IMR-90 (cell line): Measurements from ENCODE around the gene CPEB1. TPM values are rescaled to one million over a fixed set of nuclear protein-coding genes. Genes with fewer than 3 reads are reported as not detected.

Experiments
- ATAC-seq: fragments of 200-7000 bp; cut with Tn5 transposase; 2 replicates; pipeline ENCODE4 v1.9.1; 2020; ENCODE audit warnings: low read depth, mild to moderate bottlenecking, moderate library complexity
- BruUV-seq: library from RNA; stranded (reverse); fragments of 400-500 nt; replicated peaks from 2 replicates; lab custom pipeline; 2021; lab: Mats Ljungman, UMichigan
- CTCF ChIA-PET: fragments of 300-600 bp; formaldehyde crosslinking; extraction: SDS; loops from one replicate; lab custom pipeline; 2021; ENCODE audit warnings: antibody characterized with exemption; lab: Yijun Ruan, JAX
- POLR2A ChIA-PET: fragments of 300-600 bp; sonication (Branson Sonifier 250); formaldehyde crosslinking; loops from one replicate; lab custom pipeline; 2022; ENCODE audit warnings: antibody characterized with exemption; ENCODE audit not compliant: unreplicated experiment; lab: Charles Lee
- DNase-seq: peaks from one replicate; pipeline ENCODE4 v3.0.0; 2013
- H2AFZ ChIP-seq: replicated peaks from 2 replicates; pipeline ENCODE3; 2013; ENCODE audit warnings: low read length, mild to moderate bottlenecking; ENCODE audit not compliant: poor library complexity
- H2AK5ac ChIP-seq: 2 replicates; pipeline ENCODE4 v1.6.1; 2013; ENCODE audit warnings: low read depth, low read length, inconsistent platforms
- H2AK9ac ChIP-seq: replicated peaks from 2 replicates; pipeline ENCODE3; 2013; ENCODE audit warnings: mild to moderate bottlenecking, low read depth, low read length, moderate library complexity; ENCODE audit not compliant: poor library complexity
- H2BK120ac ChIP-seq: 2 replicates; pipeline ENCODE4 v1.6.1; 2013; ENCODE audit warnings: low read depth, low read length, inconsistent platforms
- H2BK15ac ChIP-seq: 3 replicates; pipeline ENCODE4 v1.6.1; 2013; ENCODE audit warnings: low read depth, low read length, inconsistent platforms
- H2BK20ac ChIP-seq: 2 replicates; pipeline ENCODE4 v1.6.1; 2013; ENCODE audit warnings: low read depth, mild to moderate bottlenecking, inconsistent platforms, low read length, moderate library complexity
- H2BK5ac ChIP-seq: 2 replicates; pipeline ENCODE4 v1.6.1; 2013; ENCODE audit warnings: mild to moderate bottlenecking, low read depth, low read length, inconsistent platforms; ENCODE audit not compliant: poor library complexity, severe bottlenecking
- H3K14ac ChIP-seq: replicated peaks from 2 replicates; pipeline ENCODE4 v1.6.1; 2013; ENCODE audit warnings: low read depth, low read length, inconsistent platforms
- H3K18ac ChIP-seq: 2 replicates; pipeline ENCODE4 v1.6.1; 2013; ENCODE audit warnings: low read depth, low read length, control low read depth
- H3K23ac ChIP-seq: 2 replicates; pipeline ENCODE4 v1.6.1; 2013; ENCODE audit warnings: low read depth, low read length, inconsistent platforms
- H3K27ac ChIP-seq: 2 replicates; pipeline ENCODE4 v1.5.1; 2013; ENCODE audit warnings: mild to moderate bottlenecking, control low read depth, low read length; ENCODE audit not compliant: insufficient read depth
- H3K27me3 ChIP-seq: 2 replicates; pipeline ENCODE4 v1.6.1; 2013; ENCODE audit warnings: low read length; ENCODE audit not compliant: control insufficient read depth, insufficient read depth
- H3K36me3 ChIP-seq: 2 replicates; pipeline ENCODE4 v1.6.1; 2013; ENCODE audit warnings: low read length, mixed read lengths; ENCODE audit not compliant: control insufficient read depth, insufficient read depth
- H3K4ac ChIP-seq: 2 replicates; pipeline ENCODE4 v1.6.1; 2013; ENCODE audit warnings: low read depth, low read length, inconsistent platforms
- H3K4me1 ChIP-seq: 2 replicates; pipeline ENCODE4 v1.6.1; 2013; ENCODE audit warnings: low read length, mixed read lengths; ENCODE audit not compliant: control insufficient read depth, insufficient read depth
- H3K4me2 ChIP-seq: 2 replicates; pipeline ENCODE4 v1.6.1; 2013; ENCODE audit warnings: low read depth, mild to moderate bottlenecking, control low read depth, low read length, moderate library complexity
- H3K4me3 ChIP-seq: 2 replicates; pipeline ENCODE4 v1.5.1; 2013; ENCODE audit warnings: low read depth, mild to moderate bottlenecking, control low read depth, low read length, moderate library complexity; ENCODE audit not compliant: insufficient read depth
- H3K56ac ChIP-seq: 2 replicates; pipeline ENCODE4 v1.6.1; 2013; ENCODE audit warnings: low read length, inconsistent platforms; ENCODE audit not compliant: insufficient read depth; ENCODE audit errors: extremely low read depth
- H3K79me1 ChIP-seq, 2 experiments: 2 replicates each; pipeline ENCODE4 v1.6.1; 2013; ENCODE audit warnings: low read length in 2 of 2, inconsistent platforms in 1 of 2, low read depth in 1 of 2
- H3K9ac ChIP-seq: 2 replicates; pipeline ENCODE4 v1.6.1; 2013; ENCODE audit warnings: low read depth, low read length, control low read depth
- H3K9me1 ChIP-seq: 2 replicates; pipeline ENCODE4 v1.6.1; 2013; ENCODE audit warnings: low read length, inconsistent platforms; ENCODE audit not compliant: insufficient read depth
- H3K9me3 ChIP-seq: 2 replicates; pipeline ENCODE4 v1.6.1; 2013; ENCODE audit warnings: low read length; ENCODE audit not compliant: control insufficient read depth, insufficient read depth
- H4K20me1 ChIP-seq: 2 replicates; pipeline ENCODE4 v1.6.1; 2013; ENCODE audit warnings: low read length, inconsistent platforms; ENCODE audit not compliant: insufficient read depth
- H4K5ac ChIP-seq: 2 replicates; pipeline ENCODE4 v1.6.1; 2013; ENCODE audit warnings: mild to moderate bottlenecking, low read depth, low read length, control low read depth
- H4K8ac ChIP-seq, 2 experiments: 2 replicates each; pipeline ENCODE4 v1.6.1; 2013; ENCODE audit warnings: low read depth in 2 of 2, low read length in 2 of 2, control low read depth in 1 of 2, inconsistent platforms in 1 of 2
- H4K91ac ChIP-seq: 2 replicates; pipeline ENCODE4 v1.6.1; 2013; ENCODE audit warnings: low read depth, low read length, inconsistent platforms; ENCODE audit not compliant: insufficient read depth
- CTCF ChIP-seq: conservative IDR thresholded peaks from 2 replicates; pipeline ENCODE4 v1.5.1; 2012; ENCODE audit warnings: mild to moderate bottlenecking, low read depth, low read length, improper control_type of control experiment
- ELK1 ChIP-seq: fragments of 150-350 bp; IDR thresholded peaks from 2 replicates; pipeline ENCODE4 v1.6.1; 2016; ENCODE audit warnings: low read depth, mild to moderate bottlenecking, low read length, moderate library complexity, borderline replicate concordance
- RAD21 ChIP-seq: IDR thresholded peaks from 2 replicates; pipeline ENCODE4 v1.6.1; 2012; ENCODE audit warnings: low read length, improper control_type of control experiment
- WGBS, 2 experiments: methylation state at CpG; one replicate each; pipeline versions ENCODE4 v1.1.5 to v1.1.7; 2013; ENCODE audit warnings: missing lambda C conversion rate in 2 of 2; ENCODE audit not compliant: insufficient read length in 1 of 2; ENCODE audit errors: extremely low coverage in 2 of 2; 5-methylcytosine and 5-hydroxymethylcytosine counted together
- dilution Hi-C: fragments of 300-500 bp; cut with HindIII; formaldehyde crosslinking; loops from one replicate; pipeline ENCODE4 v1.14.3; 2018; ENCODE audit warnings: low sequenced_read_pairs; ENCODE audit not compliant: unreplicated experiment
- in situ Hi-C: fragments of 300-500 bp; cut with MboI; formaldehyde crosslinking; loops from 3 replicates; pipeline ENCODE4 v1.14.3; 2019; ENCODE audit warnings: low sequenced_read_pairs, inconsistent platforms, mixed read lengths
- intact Hi-C: fragments of 100-400 bp; cut with micrococcal nuclease; formaldehyde crosslinking; loops from 2 replicates; pipeline ENCODE4 v1.10.0; 2022
- polyA plus RNA-seq, 3 experiments: library from polyadenylated mRNA; depleted of rRNA; stranded (reverse); fragments of >200 nt; gene quantifications; 2 replicates each; pipeline ENCODE4 v1.2.3, GENCODE V29; 2012; ENCODE audit warnings: low replicate concordance in 1 of 3
- total RNA-seq: library from RNA; depleted of rRNA; stranded (reverse); fragments of >200 nt; gene quantifications from 2 replicates; pipeline ENCODE4 v1.2.3, GENCODE V29; 2012

Gene CPEB1
- total and polyA plus RNA-seq, 2 of the 4 experiments (the other 2 are of a cell fraction) = 8.9 to 12.5 TPM

- H2BK15ac ChIP-seq = no peak overlapping the region
- peak overlapping the region; percentile 74 for H3K4me2 ChIP-seq
- peaks cover 12% of the 10 kb centered on the region for H3K36me3 ChIP-seq
- H4K5ac ChIP-seq = no peak overlapping the region
- DNase-seq (peak; percentile 56), ATAC-seq (peak; percentile 98)
- no peak for TF ChIP-seq ELK1
- 0 out of 2 replicates have a peak, but pooled peaks have one; percentile 31 for TF ChIP-seq RAD21
- TF ChIP-seq CTCF = peak; percentile 52
- no peak overlapping the region for H3K4me3 ChIP-seq
- H3K56ac ChIP-seq = no peak overlapping the region
- BruUV-seq = no TSS peak
- WGBS, 2 experiments = 25% methylated on average over 2 of the region's 10 CpGs; no CpG with 5 or more reads in 1 of the 2 experiments
- H3K18ac ChIP-seq = no peak overlapping the region
- H4K8ac ChIP-seq = no peak overlapping the region
- intact Hi-C loops (no loop called here), in situ Hi-C loops (loop anchor here (10.0 kb wide), 3 partner anchors 156 to 474 kb away; no protein-coding TSS in a partner anchor), dilution Hi-C loops (no loop called here)
- H3K4me1 ChIP-seq = no peaks in the 10 kb centered on the region; the same call in 1 of the 2 replicates
- H3K9me1 ChIP-seq = 0 out of 2 replicates have a peak, but pooled peaks cover 2% of the 10 kb centered on the region
- H2AFZ ChIP-seq = peak overlapping the region; percentile 92
- H3K4ac ChIP-seq = no peak overlapping the region
- ChIA-PET CTCF (interaction anchor here (0.6 to 1.7 kb wide), 7 partner anchors 10 to 1726 kb away, joined by 3 to 6 read pairs (median 3); partner anchors contain the start of gene RPS17), POLR2A (no interaction called here)
- H3K79me1 ChIP-seq = peaks cover 0 to 8% of the 10 kb centered on the region in 2 experiments; a peak in 2 of 4 replicates
- H3K27ac ChIP-seq = no peak overlapping the region
- no peak overlapping the region for H3K14ac ChIP-seq
- H4K20me1 ChIP-seq = peaks cover 6% of the 10 kb centered on the region
- peak overlapping the region; percentile 51; the same call in 1 of the 2 replicates for H3K9ac ChIP-seq
- no peak overlapping the region for H4K91ac ChIP-seq
- H2BK20ac ChIP-seq = no peak overlapping the region
- no peak overlapping the region for H2BK5ac ChIP-seq
- H2AK9ac ChIP-seq = no peak overlapping the region
- H3K9me3 ChIP-seq = no peaks in the 10 kb centered on the region
- H3K27me3 ChIP-seq = no peaks in the 10 kb centered on the region
- H3K23ac ChIP-seq = no peak overlapping the region
- peak overlapping the region; percentile 20; the same call in 1 of the 2 replicates for H2AK5ac ChIP-seq
- H2BK120ac ChIP-seq = no peak overlapping the region
These were observed 116.4 kb downstream of the CPEB1 start for GRCh38 chr15:82530606-82531379.
